Right lobe of liver (tissue), 6 donors: ENCODE measurements around the gene PSD4. TPM values are rescaled to one million over a fixed set of nuclear protein-coding genes. Genes with fewer than 3 reads are reported as not detected.

Experiments
- ATAC-seq, 4 donors: fragments of 200-7000 bp; cut with Tn5 transposase; one replicate each; pipeline ENCODE4 v1.9.1; 2020; ENCODE audit warnings: mild to moderate bottlenecking in 4 of 4, moderate library complexity in 4 of 4
- DNase-seq, 3 donors: peaks; one replicate each; pipeline ENCODE4 v3.0.0-alpha.2; 2020
- H3K27ac ChIP-seq, 3 donors: fragments of 200-600 bp; one replicate each; pipeline ENCODE4 v1.8.0; 2022
- H3K27me3 ChIP-seq, 2 donors: fragments of 200-600 bp; one replicate each; pipeline ENCODE4 v1.8.0; 2022
- H3K36me3 ChIP-seq, 4 donors: fragments of 200-600 bp; sonication (generic) in 1 of 4; one replicate each; pipeline versions ENCODE4 v1.5.1 to v1.8.0; 2017 to 2022; ENCODE audit warnings: control low read depth in 1 of 4
- H3K4me1 ChIP-seq, 4 donors: fragments of 200-600 bp; sonication (generic) in 1 of 4; one replicate each; pipeline versions ENCODE4 v1.5.1 to v1.8.0; 2017 to 2022; ENCODE audit warnings: control low read depth in 1 of 4
- H3K4me3 ChIP-seq, 3 donors: fragments of 200-600 bp; one replicate each; pipeline ENCODE4 v1.8.0; 2022
- H3K9me3 ChIP-seq, 4 donors: fragments of 200-600 bp; sonication (generic) in 1 of 4; one replicate each; pipeline versions ENCODE4 v1.5.1 to v1.8.0; 2017 to 2022; ENCODE audit warnings: control low read depth in 1 of 4
- POLR2A ChIP-seq: fragments of 450-650 bp; IDR thresholded peaks from one replicate; pipeline ENCODE4 v1.6.1; 2017; ENCODE audit warnings: antibody characterized with exemption, mild to moderate bottlenecking
- WGBS: methylation state at CpG from one replicate; pipeline ENCODE4 v1.1.6; 2018; ENCODE audit warnings: low coverage, low lambda C conversion rate; ENCODE audit not compliant: insufficient coverage; ENCODE audit errors: missing lambda C conversion rate; 5-methylcytosine and 5-hydroxymethylcytosine counted together
- intact Hi-C, 2 donors: fragments of 100-400 bp; cut with DNase I; formaldehyde crosslinking; loops; one replicate each; pipeline versions ENCODE4 v1.11.2 to v1.14.1; 2022
- total RNA-seq, 6 experiments: library from RNA; depleted of rRNA in 2 of 6; stranded (reverse); fragments of >200 nt in 2 of 6; fragmentation: NEBNext Ultra II Directional in 3 of 6; extraction: Animal tissue kit (Norgen Biotek cat#: 25700) in 3 of 6; gene quantifications; one replicate each; pipeline versions ENCODE4 v1.1.0 to v1.2.4, GENCODE V29; 2016 to 2023
- TF ChIP-seq, protein P1 (sequence below), 4 donors: fragments of 200-600 bp in 3 of 4; fragments of 450-650 bp in 1 of 4; IDR thresholded peaks; one replicate each; pipeline versions ENCODE4 v1.5.1 to v1.8.0; 2016 to 2022; ENCODE audit warnings: antibody characterized with exemption in 4 of 4, mild to moderate bottlenecking in 2 of 4
- donor health status: DM: no; HTN: yes; CAD: no.
- donor health status: DM: no; HTN: no; CAD: no.
- donor health status: DM: no; HTN: no; CAD: no.
- donor health status: DM: no; HTN: yes; CAD: no.
- donor health status: DM: no; HTN: yes; CAD: no.

The PSD4 gene
- total RNA-seq, 6 experiments from 2014 or later, result 38.0 to 77.8 (median 58.7) TPM

DNA sequence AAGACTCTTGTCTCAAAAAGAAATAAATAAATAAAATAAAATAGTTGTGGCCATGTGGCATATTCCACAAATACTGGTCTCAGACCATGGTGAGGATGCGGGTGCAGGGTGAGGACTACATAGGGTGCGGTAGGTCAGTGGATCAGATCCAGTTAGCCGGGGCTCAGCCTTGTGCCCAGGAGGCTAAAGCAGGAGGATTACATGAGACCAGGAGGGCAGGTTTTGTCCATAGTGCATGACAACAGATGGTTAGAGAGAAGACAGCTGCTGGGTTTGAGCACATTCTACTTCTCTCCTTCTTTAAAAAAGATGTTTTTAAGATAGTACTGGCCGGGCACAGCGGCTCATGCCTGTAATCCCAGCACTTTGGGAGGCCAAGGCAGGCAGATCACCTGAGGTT is 12.8 kb upstream of the PSD4 start:
- H3K4me3 ChIP-seq, result no peak overlapping the region
- intact Hi-C loops, result no loop called here
- peak overlapping the region in 1 of 3 donors; percentile 6 for H3K27ac ChIP-seq
- no peaks in the 10 kb centered on the region for H3K27me3 ChIP-seq
- no peaks in the 10 kb centered on the region for H3K9me3 ChIP-seq
- no peak for DNase-seq
- TF ChIP-seq POLR2A, result no peak
- TF ChIP-seq, protein P1, sequence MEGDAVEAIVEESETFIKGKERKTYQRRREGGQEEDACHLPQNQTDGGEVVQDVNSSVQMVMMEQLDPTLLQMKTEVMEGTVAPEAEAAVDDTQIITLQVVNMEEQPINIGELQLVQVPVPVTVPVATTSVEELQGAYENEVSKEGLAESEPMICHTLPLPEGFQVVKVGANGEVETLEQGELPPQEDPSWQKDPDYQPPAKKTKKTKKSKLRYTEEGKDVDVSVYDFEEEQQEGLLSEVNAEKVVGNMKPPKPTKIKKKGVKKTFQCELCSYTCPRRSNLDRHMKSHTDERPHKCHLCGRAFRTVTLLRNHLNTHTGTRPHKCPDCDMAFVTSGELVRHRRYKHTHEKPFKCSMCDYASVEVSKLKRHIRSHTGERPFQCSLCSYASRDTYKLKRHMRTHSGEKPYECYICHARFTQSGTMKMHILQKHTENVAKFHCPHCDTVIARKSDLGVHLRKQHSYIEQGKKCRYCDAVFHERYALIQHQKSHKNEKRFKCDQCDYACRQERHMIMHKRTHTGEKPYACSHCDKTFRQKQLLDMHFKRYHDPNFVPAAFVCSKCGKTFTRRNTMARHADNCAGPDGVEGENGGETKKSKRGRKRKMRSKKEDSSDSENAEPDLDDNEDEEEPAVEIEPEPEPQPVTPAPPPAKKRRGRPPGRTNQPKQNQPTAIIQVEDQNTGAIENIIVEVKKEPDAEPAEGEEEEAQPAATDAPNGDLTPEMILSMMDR (IDR thresholded peaks at IDR 0.05), result no peak
- no peak for ATAC-seq
- peaks cover 0 to 38% (median 19%) of the 10 kb centered on the region in 4 donors for H3K4me1 ChIP-seq
- no peaks in the 10 kb centered on the region for H3K36me3 ChIP-seq
- 96% methylated on average over 3 of the region's 5 CpGs for WGBS

DNA sequence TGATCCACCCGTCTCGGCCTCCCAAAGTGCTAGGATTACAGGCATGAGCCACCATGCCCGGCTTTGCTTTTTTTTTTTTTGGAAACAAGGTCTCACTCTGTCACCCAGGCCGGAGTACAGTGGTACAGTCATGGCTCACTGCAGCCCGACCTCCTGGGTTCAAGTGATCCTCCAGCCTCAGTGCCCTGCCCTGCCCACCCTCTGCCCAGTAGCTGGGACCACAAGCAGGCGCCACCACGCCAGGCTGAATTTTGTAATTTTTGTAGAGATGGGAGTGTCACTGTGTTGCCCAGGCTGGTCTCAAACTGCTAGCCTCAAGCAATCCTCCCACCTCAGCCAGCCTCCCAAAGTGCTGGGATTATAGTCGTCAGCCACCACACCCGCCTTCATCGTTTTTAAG is 11.6 kb upstream of the PSD4 start:
- Histone ChIP-seq H3K4me1 (peaks cover 0 to 48% (median 24%) of the 10 kb centered on the region in 4 donors), H3K4me3 (no peak overlapping the region), H3K9me3 (no peaks in the 10 kb centered on the region), H3K27ac (no peak overlapping the region), H3K36me3 (no peaks in the 10 kb centered on the region), H3K27me3 (no peaks in the 10 kb centered on the region)
- ATAC-seq (no peak), DNase-seq (no peak)
- intact Hi-C loops, result no loop called here
- TF ChIP-seq, protein P1 (IDR thresholded peaks at IDR 0.05), result no peak
- TF ChIP-seq POLR2A, result no peak
- 96% methylated on average over 4 of the region's 10 CpGs for WGBS

DNA sequence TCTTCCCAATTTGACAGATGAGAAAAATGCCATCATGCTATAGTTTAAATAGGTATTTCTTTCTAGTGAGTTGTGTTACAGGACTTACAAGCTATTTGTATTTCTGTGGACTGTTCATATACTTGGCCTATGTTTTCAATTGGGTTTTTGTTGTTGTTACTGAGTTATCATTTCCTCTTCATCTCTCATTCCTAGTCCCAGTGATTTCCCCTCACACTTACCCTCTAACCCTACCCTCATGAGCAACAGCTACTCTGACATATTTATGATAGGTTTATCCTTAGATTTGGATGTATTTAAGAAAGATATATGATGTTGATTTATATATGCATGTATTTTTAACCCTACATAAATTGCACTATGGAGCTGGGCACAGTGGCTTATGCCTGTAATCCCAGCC is 10.9 kb upstream of the PSD4 start:
- TF ChIP-seq, protein P1 (IDR thresholded peaks at IDR 0.05), result no peak
- TF ChIP-seq POLR2A, result no peak
- no peaks in the 10 kb centered on the region for H3K36me3 ChIP-seq
- H3K27ac ChIP-seq, result no peak overlapping the region

DNA sequence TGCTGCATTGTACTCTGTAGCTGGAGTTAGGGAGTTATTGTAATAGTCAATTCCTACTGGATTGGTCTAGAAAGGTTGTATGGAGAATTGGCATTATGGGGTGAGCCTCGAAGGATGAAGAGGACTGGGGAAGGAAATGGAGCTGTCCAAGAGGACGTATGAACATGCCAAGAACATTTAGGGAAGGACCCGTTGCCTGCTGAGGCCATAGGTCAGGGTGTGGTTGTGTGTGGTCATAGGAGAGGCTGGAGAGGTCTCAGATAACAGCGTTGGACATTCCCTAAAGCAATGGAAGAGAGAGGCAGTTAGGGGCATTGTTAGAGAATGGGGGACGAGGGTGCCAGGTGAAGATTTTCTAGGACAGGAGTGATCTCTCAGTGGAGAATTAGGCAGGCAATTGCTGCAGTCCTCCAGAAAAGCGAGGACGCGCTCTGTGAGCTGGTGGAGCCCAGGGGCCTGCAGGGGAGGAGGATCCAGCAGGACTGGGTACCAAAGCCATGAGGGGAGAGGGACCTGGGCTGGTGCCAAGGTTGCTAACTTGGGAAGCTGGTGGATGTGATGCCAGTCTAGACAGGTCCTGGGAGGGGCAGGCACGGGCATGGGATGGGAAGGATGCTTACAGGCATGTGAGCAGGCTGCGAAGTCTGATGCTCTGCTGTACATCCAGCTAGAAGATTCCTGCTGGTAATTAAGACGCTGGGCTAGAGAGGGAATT is 9.4 kb upstream of the PSD4 start:
- no peak for TF ChIP-seq POLR2A
- TF ChIP-seq, protein P1 (IDR thresholded peaks at IDR 0.05), result no peak
- DNase-seq, result no peak
- Histone ChIP-seq H3K36me3 (no peaks in the 10 kb centered on the region), H3K27me3 (no peaks in the 10 kb centered on the region), H3K4me1 (peaks cover 2 to 51% (median 28%) of the 10 kb centered on the region in 4 donors), H3K4me3 (no peak overlapping the region), H3K27ac (peak overlapping the region; percentile 40 to 87 (median 43)), H3K9me3 (no peaks in the 10 kb centered on the region)
- 46% methylated on average over 6 of the region's 11 CpGs for WGBS
- no peak for ATAC-seq
- intact Hi-C loops, result no loop called here

More for the DNA sequence above, 10.9 kb upstream of the PSD4 start:
- DNase-seq (no peak), ATAC-seq (no peak)
- peaks cover 2 to 51% (median 26%) of the 10 kb centered on the region in 4 donors for H3K4me1 ChIP-seq
- H3K4me3 ChIP-seq, result no peak overlapping the region
- no peaks in the 10 kb centered on the region for H3K27me3 ChIP-seq
- H3K9me3 ChIP-seq, result no peaks in the 10 kb centered on the region
- intact Hi-C loops, result no loop called here
